ACHN (cell line): Measurements from ENCODE around the gene PLS1.
"Not testable (repeated sequence)": the region's sequence is repeated elsewhere in the genome, so short reads cannot be mapped to it uniquely, and the experiment has no call there.

Experiments used
- DNase-seq: peaks from one replicate; pipeline ENCODE4 v3.0.0-alpha.2; 2015
- in situ Hi-C: cut with HindIII; loops from 2 replicates; pipeline ENCODE4 v1.10.0; 2017; ENCODE audit warnings: low sequenced_read_pairs, low pct_ligation_motif_present, low pct_unique_long_range_greater_than_20kb

PLS1 gene

GRCh38 chr3:142725357-142725739, 129.2 kb downstream of the PLS1 start:
- in situ Hi-C loops: no loop called here
- no peak for DNase-seq

- DNase-seq: no peak
- in situ Hi-C loops: no loop called here
Observed at GRCh38 chr3:142726017-142726416, 129.8 kb downstream of the PLS1 start.

GRCh38 chr3:142732066-142732465, 135.9 kb downstream of the PLS1 start:
- in situ Hi-C loops: no loop called here
- no peak for DNase-seq

- DNase-seq: no peak
- in situ Hi-C loops: no loop called here
Observed at GRCh38 chr3:142734834-142735233, 138.6 kb downstream of the PLS1 start.

- in situ Hi-C loops: no loop called here
- no peak for DNase-seq
Observed at GRCh38 chr3:142735462-142735861, 139.3 kb downstream of the PLS1 start.

GRCh38 chr3:142738396-142738795, 142.2 kb downstream of the PLS1 start:
- no peak for DNase-seq

GRCh38 chr3:142746646-142747045, 150.5 kb downstream of the PLS1 start:
- in situ Hi-C loops: no loop called here
- no peak for DNase-seq

More at GRCh38 chr3:142738396-142738795, 142.2 kb downstream of the PLS1 start:
- in situ Hi-C loops: no loop called here

- DNase-seq, in situ Hi-C loops: not testable (repeated sequence)
Observed at GRCh38 chr3:142750531-142750930, 154.3 kb downstream of the PLS1 start.

- in situ Hi-C loops: not testable (repeated sequence)
Observed at GRCh38 chr3:142752605-142753004, 156.4 kb downstream of the PLS1 start.

GRCh38 chr3:142754494-142754893, 158.3 kb downstream of the PLS1 start:
- no peak for DNase-seq
- in situ Hi-C loops: no loop called here

More at GRCh38 chr3:142752605-142753004, 156.4 kb downstream of the PLS1 start:
- DNase-seq: not testable (repeated sequence)
